Measurements from ENCODE around the gene SELENOO.
A peak's percentile ranks its signal among the peaks of the same experiment; 100 is the strongest.

SELENOO gene

DNA sequence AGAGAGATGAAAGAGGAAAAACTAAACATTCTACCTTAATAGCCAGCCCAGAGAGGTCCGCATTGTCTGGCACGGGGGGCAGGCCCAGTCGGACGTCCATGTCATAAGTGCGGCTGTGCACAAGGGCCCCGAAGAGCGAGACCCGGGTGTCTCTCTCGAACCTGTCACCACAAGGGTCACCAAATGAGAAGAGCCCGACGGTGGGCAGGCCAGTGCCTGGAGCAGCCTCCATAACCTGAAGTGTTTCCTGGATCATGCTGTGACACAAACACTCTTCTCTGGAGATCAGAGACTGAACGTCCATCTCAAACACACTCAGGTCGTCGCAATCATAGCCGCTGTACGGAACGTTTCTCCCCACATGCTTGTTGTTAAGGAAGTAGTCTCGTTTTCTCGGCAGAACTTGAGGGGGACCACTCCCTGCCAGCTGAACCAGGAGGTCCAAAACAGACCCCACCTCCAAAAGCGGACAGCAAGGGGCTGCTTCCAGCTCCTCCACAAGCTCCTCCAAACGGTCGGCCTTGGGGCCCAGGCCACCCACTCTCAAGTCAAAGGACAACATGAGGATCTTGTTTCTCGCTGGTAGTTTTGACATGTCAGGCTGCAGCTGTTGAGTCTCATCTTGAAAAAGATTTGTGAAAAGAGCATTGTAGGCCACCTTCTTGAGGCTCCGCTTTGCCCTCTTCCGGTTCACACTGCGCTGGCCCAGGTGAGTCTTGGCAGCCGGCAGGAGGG lies 43.0 kb downstream of the SELENOO start:
- DNase-seq: no peak

DNA sequence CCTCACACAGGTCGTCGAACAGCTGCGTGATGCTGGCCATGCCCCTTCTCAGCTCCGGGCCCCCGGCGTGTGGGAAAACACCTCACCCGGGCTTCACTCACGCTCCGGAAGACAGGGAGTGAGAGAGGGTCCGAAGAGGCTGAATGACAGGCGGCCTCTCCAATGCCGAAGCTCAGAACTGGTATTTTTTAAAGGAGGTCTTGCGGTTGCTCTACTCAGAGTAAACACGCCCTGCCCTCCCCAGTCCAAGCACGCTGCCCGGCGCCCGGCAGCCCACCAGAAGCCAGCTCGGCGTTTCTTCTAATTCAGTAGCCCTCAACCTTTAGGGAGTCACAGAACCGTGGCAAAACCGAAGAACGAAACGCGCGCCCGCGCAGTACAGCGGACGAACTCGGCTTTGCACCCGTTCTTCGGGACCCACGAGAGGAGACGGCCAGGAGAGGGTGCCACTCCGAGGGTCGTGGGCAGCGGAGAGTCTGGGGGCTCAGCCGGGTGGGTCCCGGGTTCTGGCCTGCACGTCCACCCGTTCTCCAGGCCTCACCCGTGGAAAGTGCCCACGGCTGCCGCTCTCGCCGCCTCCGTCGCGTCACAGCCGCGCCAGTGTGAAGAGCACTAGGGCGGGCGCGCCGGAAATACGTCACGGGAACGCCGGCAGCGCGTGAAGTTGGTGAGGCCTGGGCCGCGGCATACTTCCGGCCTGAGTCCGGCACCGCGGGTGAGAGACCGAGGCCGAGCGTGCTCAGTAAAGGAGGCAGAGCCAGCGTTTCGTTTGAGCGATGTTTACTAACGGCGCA lies 43.8 kb downstream of the SELENOO start, which contains the start of gene TUBGCP6:
Gene TUBGCP6, minus strand, starts transcription at position 604 of the 794 bp plus-strand sequence. Its CDS starts 564 bp downstream, at position 40.
- DNase-seq: peak; percentile 90 to 91

DNA sequence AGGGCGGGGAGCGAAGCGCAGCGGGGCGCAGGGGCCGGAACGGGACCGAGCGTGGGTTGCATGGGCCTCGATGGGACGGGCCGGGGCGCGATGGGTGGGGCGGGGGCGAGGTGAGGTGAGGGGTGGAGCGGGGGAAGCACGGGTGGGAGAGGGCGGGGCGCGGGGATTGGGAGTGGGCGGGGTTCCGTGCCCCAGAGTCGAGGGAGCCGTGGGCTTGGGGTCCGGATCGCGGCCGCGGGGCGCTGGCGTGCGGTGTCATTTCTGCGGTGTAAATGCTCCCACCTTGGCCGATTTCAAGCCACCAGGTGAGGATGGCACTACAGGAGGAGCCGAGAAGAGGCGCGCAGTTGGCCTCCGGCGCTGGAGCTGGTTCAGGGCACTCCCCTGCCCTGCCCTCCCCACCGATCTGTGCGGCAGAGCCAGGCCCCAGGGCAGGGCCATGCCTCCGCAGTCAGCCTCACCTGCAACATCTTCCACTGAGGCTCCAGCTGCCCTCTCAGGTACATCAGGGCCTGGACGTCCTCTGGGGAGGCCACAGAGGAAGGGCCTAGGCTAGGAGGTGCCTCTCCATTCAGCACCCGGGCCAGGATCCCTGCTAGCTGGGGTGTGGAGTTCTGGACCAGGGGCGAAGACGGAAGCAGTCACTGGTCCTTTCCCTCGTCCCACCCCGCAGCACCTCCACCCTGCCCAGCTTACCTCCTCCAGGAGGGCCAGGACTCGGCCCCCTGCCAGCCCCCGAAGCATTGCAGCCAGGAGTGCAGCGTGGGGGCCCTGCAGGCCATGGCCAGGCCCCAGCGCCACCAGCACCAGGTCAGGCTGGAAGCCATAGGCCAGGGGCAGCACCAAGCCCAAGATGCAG lies 44.6 kb downstream of the SELENOO start:
- no peak for DNase-seq

DNA sequence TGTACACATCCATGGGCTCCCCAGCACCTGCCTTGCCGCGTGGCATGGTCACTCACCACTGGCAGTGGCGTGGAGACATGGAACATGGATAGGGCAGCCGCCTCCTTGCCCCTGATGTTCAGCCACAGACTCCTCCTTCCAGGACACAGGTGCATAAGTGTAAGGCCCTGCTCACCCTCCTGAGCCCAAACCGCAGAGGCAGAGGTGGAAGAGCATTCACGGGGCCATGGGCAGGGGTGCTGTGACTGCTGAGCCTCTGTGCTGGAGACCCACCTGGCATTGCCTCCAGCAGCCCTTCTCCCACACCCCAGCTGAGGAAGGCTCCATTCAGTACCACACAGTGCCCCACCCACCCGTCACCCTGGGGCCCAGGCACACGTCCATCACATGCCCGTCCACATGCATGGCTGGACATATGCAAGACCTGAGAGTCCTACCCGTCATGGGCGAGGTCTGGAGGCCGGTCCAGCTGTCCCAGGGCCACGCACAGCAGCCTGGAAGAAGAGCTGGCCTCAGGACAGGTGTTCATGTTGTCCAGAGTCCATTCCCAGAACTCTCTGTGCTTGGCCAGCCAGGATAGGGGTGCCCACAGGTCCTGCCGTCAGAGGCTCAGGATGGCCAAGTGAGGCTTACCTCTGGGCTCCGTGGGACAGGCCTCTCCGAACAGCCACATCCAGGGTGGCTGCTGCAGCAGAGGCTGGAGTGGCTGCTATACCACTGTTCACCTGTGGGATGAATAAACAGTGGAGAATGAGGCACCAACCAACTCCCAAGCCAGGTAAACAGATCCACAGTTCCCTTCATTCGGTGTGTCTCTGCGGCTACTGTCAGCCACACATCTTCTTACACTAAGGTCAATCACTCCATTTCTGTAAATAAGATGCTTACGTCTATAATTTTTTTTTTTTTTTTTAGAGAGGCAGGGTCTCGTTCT lies 45.7 kb downstream of the SELENOO start:
- no peak for DNase-seq

GRCh38 chr22:50247748-50248147 lies 46.9 kb downstream of the SELENOO start:
- peak; percentile 78 to 81 for DNase-seq

- DNase-seq: no peak
These were observed 47.6 kb downstream of the SELENOO start for GRCh38 chr22:50248196-50249081.

DNA sequence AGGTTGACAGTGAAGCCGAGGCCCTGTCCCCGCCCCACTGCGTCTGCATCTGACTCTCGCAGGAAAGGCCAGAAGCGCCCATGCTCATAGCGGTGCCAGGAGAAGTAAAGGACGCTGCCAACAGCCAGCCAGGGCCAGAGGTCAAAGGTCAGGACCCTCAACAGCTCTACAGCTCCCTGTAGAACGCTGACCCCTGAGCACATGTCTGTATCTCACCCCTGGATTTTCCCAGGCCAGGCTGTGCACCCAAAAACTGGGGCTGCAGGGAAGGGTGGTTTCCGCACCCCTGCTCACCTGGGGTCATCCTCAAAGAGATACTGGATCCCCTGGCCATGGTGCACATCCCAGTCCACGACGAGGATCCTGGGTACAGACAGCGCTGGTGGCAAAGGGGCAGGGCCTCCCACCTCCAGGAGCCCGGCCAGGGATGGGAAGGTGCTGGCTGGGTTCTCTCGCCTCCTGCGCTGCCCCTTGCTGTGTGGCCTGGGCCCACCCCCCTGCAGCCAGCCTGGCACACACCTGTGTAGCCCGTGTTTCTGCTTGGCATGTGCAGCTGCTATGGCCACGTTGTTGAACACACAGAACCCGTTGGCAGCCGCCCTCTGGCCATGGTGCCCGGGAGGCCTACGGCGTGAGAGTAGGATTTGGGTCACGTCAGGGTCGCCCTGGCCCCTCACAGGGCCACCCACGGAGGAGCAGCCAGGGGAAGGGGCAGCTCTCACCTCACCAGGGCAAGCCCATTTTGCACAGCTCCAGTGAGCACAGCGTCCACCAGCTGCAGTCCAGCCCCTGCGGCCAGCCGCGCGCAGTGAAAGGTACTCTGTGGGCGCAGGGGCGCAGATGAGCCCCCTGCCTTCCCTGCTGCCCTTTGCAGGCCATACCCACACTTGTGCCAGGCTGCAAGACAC lies 48.8 kb downstream of the SELENOO start:
- DNase-seq: no peak

DNA sequence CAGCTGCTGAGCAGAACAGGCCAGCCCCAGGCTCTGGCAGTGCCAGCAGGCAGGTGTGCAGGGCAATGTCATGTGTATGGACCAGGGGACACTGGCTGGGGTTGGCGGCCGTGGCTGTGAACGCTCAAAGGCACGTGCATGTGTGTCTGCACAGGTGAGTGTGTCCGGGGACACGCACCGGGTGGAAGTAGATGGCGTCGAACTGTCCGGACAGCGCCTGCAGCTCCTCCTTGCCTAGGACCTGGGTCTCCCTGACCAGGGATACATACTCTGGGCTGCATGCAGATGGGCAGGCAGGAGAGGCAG lies 49.4 kb downstream of the SELENOO start:
- DNase-seq: no peak

DNA sequence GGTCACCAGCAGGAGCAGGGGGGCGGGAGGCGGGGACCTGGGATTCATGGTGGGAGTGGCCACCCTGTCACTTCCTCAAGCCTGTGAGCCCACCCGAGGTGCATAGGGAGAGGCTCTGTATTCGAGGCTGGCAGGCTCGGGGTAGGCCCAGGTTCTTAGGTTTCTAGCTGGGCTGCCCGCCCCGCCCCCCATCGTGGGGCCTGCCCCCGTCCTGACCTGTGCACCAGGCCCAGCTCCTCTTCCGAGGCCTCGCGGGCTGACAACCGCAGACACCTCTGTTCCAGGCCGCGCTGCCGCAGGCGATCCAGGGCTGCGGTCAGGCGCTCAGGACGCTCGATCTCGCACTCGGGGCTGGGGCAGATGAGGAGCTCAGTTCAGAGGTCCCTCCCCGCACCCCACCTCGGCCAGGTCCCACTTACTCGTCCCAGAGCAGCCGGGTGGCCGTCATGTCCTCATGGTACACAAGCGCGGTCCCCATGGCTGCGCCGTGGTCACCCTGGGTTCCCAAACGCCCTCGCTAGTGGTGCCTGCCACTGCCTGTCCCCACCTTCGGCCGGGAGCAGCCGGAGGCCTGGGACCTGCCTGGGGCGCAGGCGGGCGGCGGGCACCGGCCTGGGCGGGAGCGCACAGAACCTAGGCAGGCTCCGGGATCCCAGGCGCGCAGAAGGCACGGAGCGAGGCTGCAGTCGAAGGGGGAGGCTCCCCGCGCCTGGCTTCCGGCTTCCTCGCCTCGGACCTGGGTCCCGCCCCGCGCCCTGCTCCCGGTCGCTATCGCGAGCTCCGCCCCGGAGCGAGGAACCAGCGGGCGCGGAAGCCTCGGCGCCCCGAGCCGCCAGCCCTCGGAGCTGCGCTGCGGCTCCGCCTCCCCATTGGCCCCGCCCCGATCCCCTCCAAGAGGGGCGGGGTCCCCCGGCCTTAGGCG lies 50.0 kb downstream of the SELENOO start, which contains the start of gene HDAC10:
Gene HDAC10, minus strand, starts transcription at position 711 of the 922 bp plus-strand sequence. Its CDS starts 233 bp downstream, at position 478.
- DNase-seq: peak; percentile 80 to 84

DNA sequence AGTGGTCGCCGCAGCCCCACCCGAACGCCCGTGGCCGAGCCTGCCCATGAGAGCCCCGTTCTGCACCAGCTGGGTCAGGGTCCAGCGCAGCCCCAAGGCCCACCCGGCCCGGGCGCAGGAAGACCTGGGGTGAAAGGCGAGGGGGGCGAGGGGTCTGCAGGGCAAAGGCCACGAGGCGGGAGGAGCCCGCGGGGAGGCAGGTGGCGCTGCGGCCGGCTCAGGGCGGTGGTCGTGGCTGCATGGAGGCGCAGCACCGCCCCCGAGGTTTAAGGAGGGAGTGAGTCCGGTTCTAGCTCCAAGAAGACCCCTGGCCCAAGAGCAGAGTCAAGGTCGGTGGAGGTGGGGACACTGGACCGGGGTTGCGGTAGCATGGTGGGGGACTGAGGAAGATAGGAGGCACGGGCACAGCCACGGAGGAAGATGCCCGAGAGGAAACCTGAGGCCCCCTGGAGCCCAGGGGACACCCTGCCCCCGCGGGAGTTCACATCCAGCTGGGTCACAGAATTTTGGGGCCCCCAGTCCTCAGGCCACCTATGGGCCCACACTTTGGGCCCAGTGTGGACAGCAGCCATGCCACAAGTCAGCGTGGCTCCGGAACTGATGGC lies 50.8 kb downstream of the SELENOO start:
- DNase-seq: no peak

- peak; percentile 74 to 76 for DNase-seq
These were observed 51.6 kb downstream of the SELENOO start for GRCh38 chr22:50252082-50253045.

GRCh38 chr22:50253046-50253915 lies 52.5 kb downstream of the SELENOO start:
- DNase-seq: no peak

DNA sequence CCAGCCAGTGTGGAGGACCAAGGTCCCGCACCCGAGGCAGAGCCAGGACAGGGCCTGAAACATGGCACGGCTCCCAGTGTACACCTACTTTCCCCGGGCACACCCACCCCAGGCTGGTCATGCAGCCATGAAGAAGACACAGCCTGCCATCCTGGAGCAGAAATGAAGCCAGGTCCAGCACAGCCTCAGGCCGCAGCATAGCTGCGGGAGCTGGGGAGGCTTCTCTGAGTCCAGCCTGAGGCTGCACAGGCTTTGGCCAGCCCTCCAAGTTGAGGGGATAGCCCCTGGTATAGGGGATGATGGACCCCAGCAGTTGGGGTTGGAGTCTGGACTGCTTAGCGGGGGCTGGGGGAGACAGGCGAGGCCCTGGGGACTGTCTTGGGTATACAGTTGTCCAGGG lies 53.1 kb downstream of the SELENOO start:
- DNase-seq: no peak

DNA sequence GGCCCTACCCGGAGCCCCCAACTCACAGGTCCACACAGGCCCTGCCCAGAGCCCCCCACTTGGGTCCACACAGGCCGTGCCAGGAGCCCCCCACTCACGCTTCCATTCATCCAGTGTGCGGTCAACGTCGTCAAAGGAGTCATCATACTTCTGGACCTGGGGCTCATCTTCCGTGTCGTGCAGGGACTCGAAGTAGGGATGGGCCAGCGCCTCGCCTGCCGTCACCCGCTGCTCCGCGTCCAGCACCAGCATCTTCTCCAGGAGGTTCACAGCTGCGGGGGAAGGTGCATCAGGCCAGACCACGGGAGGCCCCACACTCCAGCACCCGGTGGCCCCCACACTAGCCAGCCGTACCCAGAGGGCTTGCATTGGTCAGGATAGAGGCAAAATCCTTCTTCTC lies 54.3 kb downstream of the SELENOO start:
- DNase-seq: no peak

- no peak for DNase-seq
These were observed 54.8 kb downstream of the SELENOO start for GRCh38 chr22:50255607-50256006.

DNA sequence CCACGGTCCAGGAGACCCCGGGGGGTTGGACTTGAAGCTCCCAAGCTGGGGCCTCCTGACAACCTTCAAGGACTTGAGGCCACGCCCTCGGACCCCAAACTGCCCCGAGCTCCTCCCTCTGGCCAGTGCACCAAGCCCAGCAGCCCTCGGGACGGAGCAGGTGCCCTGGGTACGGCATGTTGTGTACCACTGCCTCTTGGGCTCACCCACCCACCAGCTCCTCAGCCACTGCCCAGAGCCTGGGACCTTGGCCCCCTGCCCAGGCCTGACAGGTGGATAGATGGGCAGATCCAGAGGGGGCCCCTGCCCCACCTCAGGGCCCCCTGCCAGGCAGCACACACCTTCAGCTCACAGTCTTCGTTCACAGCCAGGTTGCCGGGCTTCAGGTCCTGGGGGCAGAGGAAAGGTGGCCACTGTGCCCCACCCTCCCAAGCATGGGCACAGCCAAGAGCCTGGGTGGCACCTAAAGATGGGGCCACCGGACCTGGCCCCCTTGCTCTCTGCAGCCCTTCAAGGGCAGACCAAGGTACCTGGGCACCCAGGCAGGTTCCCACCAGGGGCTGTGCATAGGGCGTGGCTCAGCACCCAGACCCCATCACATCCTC lies 55.5 kb downstream of the SELENOO start:
- DNase-seq: no peak

Data from CD4-positive, alpha-beta T cell treated with Interleukin-4 for 1 hour (primary cell).